GM12891 (cell line): ENCODE results near the gene CACNG6.

ENCODE experiments used
- POLR2A ChIP-seq: IDR thresholded peaks from 2 replicates; pipeline ENCODE4 v1.6.1; 2011; ENCODE audit warnings: low read depth, low read length, control low read depth
- POLR2AphosphoS5 ChIP-seq: IDR thresholded peaks from 2 replicates; pipeline ENCODE4 v1.6.1; 2011; ENCODE audit warnings: low read depth, low read length, control low read depth
- SPI1 ChIP-seq: IDR thresholded peaks from 2 replicates; pipeline ENCODE4 v1.6.1; 2011; ENCODE audit warnings: low read depth, low read length, control low read depth

DNA sequence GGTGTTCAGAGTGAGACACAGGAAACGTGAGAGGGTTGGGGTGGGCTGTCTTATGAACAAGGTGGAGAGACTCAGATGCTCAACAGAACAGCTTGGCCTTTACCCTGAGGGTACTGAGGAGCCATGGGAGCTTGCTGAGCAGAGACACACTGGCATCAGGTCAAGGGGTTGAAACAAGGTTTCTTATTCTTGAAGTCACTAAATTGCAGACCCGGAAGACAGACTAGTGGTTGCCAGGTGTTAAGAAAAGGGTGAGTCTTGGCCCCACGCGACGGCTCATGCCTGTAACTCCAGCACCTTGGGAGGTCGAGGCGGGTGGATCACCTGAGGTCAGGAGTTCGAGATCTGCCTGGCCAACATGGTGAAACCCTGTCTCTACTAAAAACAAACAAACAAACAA lies 22.4 kb downstream of the CACNG6 start:
- TF ChIP-seq POLR2A (no peak), POLR2AphosphoS5 (no peak), SPI1 (no peak)
